B cell (primary cell): ENCODE data around the gene ALKBH5.

Experiments used
- EZH2 ChIP-seq: IDR thresholded peaks from 2 replicates; pipeline ENCODE4 v1.6.1; 2012; ENCODE audit warnings: borderline replicate concordance, low read depth, mild to moderate bottlenecking, moderate library complexity, low read length; ENCODE audit not compliant: insufficient read depth, poor library complexity, severe bottlenecking
- TF ChIP-seq, protein P1 (sequence below): fragments of 200-600 bp; IDR thresholded peaks from one replicate; pipeline ENCODE4 v1.8.0; 2022; ENCODE audit warnings: antibody characterized with exemption, mild to moderate bottlenecking

- TF ChIP-seq, protein P1, sequence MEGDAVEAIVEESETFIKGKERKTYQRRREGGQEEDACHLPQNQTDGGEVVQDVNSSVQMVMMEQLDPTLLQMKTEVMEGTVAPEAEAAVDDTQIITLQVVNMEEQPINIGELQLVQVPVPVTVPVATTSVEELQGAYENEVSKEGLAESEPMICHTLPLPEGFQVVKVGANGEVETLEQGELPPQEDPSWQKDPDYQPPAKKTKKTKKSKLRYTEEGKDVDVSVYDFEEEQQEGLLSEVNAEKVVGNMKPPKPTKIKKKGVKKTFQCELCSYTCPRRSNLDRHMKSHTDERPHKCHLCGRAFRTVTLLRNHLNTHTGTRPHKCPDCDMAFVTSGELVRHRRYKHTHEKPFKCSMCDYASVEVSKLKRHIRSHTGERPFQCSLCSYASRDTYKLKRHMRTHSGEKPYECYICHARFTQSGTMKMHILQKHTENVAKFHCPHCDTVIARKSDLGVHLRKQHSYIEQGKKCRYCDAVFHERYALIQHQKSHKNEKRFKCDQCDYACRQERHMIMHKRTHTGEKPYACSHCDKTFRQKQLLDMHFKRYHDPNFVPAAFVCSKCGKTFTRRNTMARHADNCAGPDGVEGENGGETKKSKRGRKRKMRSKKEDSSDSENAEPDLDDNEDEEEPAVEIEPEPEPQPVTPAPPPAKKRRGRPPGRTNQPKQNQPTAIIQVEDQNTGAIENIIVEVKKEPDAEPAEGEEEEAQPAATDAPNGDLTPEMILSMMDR = no peak
- TF ChIP-seq EZH2 = no peak
Measured at GRCh38 chr17:18187821-18188761, 4.5 kb downstream of the ALKBH5 start.
